OCI-M2 (cell line): ENCODE measurements around the gene TBCCD1.
A peak's percentile ranks its signal among the peaks of the same experiment; 100 is the strongest.
"Not testable (repeated sequence)": the region's sequence is repeated elsewhere in the genome, so short reads cannot be mapped to it uniquely, and the experiment has no call there.

Experiments
- DNase-seq: peaks from one replicate; lab custom pipeline; 2025; ENCODE audit not compliant: unreplicated experiment; lab: John Stamatoyannopoulos, UW

The TBCCD1 gene

DNA sequence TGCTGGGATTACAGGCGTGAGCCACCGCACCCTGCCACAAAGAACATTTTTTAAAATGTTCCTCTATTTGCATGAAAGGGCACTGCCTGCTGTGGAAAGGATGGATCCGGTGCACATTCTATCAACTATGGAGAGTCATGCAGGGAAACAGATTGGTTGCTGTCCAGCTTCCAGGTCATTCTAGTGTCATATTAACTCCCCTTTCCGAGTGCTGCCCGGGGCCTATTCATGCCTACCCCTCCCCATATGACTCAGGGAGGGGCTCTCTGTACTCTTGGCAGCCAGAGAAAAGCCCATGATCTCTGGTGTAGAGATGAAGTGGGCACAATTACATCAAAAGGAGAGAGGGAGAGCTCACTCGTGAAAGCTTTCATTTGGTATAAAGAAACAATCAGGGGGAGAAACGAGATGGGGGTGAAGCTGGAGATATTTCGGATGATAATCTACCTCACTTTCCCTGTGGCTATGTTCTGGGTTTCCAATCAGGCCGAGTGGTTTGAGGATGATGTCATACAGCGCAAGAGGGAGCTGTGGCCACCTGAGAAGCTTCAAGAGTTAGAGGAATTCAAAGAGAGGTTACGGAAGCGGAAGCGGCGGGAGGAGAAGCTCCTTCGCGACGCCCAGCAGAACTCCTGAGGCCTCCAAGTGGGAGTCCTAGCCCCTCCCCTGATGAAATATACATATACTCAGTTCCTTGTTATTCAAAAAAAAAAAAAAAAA, 29.6 kb upstream of the TBCCD1 start:
- DNase-seq: no peak

DNA sequence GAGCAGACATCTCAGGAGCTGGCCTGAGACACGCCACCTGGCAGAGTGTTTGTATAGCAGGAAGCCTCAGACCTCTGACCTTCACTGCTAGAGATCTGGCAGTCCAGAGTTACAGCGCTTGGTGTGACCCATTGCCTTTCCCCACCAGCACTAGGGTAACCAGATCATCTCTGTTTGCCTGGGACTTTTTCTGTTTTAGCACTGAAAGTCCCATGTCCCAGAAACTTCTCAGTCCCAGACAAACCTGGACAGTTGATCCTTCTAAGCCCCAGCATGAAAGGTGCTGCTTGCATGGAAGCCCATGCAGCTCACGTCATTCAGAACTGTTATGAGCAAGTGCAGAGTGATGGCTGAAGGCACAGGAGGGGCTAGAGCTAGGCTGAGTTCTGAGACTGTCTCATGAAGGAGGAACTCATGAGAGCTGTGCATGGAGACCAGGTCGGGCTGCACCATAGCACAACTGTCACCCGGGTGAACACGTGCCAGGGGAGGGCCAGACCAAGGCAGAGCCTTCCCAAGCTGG, 27.5 kb upstream of the TBCCD1 start:
- DNase-seq: no peak

DNA sequence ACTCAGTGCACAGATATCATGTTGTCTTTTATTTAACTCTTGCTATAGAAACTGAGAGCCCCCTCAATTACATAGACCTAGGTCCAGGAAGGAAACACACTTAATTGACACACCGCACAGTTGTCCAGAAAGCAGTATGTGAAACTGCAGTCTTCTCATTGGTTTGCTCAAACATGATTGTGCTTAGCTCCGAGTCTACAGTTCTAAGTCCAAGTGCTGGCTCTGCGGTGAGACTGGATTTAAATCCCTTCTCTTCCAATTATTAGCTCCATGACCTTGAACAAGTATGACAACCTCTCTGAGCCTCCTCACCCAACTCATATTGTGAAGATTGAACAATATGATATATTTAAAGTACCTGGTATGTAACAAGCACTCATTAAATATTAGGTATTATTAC, 26.7 kb upstream of the TBCCD1 start:
- DNase-seq: no peak

DNA sequence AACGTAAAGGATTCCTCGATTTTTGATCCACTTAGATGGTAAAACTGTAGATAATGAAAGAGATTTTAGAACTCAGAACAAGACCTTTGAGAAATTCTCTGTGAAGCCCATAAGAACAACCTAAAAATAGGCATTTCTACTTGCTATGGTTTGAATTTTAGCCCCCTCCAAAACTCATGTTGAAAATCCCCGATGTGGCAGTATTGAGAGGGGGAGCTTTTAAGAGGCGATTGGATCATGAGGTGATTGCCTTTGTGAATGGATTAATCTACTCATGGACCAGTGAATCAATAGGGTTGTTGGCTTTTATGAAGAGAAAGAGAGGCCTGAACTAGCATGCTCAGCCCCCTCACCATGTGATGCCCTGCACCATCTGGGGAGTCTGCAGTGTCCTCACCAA, 25.5 kb upstream of the TBCCD1 start:
- no peak for DNase-seq

DNA sequence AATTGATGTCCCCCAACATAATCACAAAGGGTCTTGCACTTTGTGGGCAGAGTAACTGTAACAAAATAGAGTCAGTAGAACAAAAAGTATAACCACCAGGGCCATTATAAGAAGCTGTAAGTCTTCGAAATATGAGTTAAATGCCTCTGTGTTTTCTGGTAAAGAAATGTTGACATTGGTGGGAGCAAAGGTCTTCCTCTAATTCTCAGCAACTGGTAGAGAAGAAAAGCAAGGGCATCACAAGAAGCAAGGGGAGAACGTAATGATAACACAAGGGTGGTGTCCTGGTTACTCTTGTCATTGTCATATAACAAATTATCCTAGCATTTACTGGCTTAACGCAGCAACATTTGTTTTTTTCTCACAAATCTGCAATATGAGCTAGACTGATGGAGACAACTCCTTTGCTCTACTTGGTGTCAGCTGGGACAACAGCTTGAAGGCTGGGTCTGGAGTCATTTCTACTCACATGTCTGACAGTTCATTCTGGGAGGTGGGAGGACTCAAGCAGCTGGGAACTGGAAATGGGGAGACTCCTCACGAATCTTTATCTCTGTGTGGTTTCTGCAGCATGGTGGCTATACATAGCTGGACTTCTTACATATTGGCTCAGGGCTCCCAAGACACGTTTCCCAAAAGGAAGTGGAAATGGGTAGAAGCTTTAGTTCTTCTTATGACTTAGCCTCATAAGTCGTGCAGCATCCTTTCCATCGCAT, 23.6 kb upstream of the TBCCD1 start:
- no peak for DNase-seq

DNA sequence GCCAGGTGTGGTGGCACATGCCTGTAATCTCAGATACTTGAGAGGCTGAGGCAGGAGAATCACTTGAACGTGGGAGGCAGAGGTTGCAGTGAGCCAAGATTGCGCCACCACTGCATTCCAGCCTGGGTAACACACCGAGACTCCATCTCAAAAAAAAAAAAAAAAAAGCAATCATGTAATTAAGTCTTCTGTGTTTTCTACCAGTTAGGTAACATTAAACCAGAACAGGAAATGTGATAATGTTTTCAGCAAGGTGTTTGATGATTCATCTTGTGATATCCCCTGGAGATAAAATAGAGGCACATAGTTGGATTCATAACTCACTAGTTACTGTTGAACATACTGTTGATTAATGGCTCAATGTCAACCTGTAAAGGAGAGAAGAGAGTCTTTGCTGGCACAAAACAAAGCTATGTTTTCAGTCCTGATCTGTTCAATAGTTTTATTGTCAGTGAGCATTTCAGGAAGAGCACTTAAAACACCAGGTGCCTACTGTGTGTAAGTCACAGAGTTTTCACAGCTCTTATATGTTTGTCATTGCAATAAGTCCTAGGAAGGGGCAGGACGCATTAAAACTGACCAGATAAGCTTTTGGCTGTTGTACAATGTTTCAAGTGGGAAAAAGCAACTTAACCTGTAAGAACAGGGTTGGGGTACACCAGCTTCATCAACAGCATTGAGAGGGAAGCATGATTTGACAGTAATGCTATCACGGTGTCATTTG, 22.9 kb upstream of the TBCCD1 start:
- DNase-seq: no peak

DNA sequence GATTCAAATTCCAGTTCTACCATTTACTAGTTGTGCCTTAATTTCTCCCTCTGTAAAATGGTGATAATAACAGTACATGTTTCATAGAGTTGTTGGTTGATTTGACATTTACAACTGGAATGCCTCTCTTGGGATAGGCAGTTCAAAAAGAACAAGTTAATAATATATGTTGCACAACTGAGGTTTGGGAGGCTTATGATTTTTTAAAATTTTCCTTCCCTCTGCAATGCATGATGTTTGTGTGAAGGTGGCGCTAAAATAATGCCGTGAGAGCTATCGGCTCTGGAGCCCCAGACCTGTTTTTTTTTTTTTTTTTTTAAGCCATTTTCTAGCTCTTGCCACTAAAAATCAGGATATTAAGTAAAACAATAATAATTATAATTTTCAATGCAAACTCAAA, 22.0 kb upstream of the TBCCD1 start:
- no peak for DNase-seq

DNA sequence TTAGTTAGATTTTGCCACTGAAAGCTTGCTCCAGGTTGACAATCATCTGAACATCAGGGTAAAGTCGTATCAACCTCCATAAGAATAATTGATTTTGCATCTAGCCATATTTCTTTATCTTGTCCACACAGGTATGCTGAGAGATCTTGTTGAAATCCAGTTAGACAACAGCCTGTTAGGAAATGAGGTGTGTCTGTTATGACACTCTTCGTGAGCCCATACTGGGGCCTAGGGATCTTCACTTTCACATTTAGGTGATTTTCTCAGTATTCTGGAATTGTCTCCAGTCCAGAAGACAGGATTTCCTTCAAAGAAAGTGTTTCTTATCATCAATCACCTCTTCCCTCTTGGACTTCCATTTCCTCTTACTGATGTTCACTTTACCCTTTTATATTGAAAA, 21.5 kb upstream of the TBCCD1 start:
- no peak for DNase-seq

DNA sequence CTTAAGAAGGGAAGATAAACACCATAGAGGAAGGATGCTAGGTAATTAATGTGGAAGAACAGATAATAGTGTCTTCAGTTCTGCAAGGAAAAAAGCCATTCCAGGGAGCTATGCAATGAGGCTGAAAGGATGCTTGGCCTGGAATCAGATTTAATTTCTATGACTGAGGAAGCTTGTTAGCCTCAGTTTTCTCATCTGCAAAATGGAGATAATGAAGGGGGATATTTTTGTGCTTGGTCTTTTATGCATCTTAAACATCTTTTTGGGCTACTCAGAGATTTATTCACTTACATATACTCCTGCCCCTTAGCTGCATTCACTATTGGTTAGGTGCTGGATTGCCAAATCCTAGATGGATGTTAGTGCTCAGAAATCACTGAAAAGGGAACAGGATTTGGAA, 20.0 kb upstream of the TBCCD1 start:
- DNase-seq: no peak

DNA sequence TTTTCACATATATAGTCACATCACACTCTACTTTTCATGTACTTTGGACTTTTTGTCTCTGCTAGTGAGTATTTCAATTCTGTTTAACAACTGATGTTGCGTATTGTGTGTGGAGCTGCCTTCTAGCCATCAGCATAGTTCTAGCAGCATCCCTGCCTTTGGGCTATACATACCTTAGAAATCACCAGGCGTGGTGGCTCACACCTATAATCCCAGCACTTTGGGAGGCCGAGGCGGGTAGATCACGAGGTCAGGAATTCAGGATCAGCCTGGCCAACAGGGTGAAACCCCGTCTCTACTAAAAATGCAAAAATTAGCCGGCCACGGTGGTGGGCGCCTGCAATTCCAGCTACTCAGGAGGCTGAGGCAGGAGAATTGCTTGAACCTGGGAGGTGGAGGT, 19.1 kb upstream of the TBCCD1 start:
- not testable (repeated sequence) for DNase-seq

DNA sequence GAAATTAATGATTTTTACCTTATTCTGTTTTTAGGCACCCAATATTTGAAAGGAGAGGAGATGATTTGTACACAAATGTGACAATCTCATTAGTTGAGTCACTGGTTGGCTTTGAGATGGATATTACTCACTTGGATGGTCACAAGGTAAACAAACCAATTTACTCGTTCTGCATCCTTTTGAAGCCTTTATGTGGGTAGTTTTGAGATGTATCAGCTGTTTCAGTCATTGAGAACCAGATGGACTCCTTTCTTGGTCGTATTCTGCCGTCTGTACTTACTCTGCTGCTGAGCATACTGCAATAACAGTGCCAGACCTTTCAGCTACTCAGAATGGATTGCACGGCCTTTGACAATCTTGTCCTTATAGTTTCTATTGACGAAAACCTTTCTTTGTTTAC, 16.7 kb upstream of the TBCCD1 start:
- no peak for DNase-seq

DNA sequence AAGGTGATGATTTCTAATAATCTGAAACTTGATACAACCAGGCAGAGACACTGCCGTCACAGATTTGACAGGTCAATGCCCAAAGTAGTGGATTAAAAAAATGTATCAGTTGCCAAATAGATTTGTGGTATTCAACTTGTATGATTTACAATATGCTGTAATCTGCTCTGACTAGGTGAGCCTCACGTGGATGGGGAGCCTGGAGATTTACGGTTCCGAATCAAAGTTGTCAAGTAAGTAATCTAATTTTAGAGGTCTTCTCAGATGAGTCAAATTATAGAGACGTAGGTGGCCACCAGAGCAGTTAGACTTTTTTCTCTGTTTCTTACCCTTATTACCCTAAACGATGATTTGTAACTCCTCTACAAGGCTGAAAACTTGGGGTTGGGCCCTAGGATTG, 15.4 kb upstream of the TBCCD1 start:
- no peak for DNase-seq

DNA sequence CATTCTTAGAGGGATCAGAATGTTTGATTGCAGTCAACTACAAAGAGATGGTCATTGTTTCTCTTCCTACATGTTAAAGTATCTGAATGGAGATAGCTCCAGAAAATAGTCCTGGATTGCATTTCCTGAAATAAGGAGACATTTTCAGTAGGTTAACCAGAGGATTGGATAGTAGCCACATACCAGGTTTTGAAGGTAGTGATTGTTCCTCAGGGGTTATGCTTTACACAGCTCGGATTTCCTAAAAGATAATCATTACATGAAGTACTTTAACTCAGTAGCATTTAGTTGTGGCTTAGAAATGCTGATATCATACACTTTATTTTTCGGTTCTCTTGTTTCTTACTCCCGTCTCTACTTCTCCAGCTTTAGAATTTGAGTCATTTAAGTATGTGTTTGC, 13.6 kb upstream of the TBCCD1 start:
- no peak for DNase-seq

DNA sequence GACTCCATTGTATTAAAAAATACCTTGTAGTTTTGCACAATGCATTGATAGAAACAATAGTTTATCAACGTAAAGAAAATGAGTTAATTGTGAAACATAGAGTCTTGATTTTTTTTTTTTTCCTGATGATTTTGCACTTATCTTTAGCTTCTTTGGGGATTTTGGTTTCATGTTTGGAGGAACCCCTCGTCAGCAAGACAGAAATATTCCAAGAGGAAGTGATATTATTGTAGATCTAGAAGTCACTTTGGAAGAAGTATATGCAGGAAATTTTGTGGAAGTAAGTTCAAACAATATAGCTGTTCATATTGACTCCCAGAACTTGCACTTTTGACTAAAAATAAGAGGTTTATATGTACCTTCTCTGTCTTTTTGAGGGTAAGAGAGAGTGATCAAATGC, 10.4 kb upstream of the TBCCD1 start:
- DNase-seq: no peak

DNA sequence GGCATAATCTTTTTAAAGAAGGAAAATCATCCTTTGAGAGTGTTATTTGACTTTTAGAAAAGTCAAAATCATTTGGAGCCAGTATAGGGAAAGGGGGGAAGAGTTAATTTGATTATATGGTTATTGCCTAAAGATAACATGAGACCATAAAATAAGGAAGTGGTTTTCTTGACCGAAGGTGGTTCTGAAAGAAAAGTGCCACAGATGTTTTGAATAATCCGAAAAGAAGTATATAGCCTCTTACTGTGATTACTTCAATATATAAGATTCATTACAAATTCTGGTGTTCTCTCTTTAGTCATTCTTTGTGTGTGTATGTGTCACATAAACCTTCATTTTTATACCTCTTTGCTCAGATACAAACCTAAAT, 4.5 kb upstream of the TBCCD1 start:
- no peak for DNase-seq

DNA sequence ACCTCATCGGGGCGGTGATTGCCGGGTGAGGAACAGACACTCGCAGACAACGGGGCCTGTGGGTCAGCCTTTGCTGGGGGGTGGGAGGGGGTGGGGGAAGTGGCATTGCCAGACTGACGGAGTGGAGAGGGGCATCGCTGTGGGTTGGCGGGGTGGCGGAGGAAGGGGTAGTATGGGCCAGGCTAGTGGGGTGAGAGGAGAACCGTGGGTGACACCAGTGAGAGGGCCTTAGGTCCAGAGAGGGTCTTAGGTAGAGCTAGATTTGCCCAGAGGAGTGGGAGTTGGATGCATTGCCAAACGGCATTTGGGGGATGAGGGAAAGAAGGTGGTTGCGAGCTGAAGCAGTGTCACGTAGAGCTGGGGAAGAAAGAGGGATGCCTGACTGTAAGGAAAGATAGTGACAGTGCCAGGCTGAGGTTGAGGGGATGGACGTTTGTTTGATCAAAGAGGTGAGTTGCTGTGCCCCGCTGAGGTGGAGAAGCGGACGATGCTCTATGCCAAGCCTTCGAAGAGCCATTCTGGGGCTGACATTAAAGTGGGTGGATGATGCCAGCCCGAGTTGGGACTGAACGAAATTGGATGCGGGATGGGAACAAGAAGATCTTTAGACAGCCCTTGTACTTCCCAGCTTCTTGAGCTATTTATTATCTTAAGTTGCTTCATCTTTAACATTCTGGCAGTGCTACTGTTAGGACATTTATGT, 4.0 kb upstream of the TBCCD1 start:
- DNase-seq: no peak

DNA sequence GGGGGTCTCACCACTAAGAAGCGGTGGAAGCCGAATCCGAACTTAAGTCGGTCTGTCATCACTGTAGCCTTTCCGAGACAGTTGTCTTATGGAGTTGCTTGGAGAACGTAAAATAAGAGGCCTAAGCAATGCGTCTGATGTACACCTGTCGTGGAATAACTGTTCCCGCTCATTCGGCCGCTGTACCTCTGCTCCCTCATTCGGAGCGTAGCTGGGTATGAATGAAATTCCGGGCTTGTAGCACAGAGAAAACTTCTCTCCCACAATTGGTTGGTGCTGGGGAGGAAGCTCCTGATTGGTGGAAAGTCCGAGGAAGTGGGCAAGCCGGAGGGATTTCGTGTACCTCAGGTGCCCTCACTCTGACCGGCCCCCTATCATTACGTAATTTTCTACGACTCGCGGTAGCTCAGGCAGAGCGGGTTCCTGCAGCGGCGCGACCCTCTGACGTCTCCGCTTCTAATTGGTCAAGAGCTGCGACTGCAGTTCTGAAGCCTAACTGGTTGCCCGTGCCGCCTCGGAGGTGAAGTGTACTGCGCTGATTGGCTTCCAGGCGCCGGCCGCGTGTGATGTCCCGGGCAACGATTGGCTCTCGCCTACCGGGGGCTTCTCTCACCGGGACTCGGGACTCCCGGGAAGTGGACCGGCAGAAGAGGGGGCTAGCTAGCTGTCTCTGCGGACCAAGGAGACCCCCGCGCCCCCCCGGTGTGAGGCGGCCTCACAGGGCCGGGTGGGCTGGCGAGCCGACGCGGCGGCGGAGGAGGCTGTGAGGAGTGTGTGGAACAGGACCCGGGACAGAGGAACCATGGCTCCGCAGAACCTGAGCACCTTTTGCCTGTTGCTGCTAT, 3.2 kb upstream of the TBCCD1 start, which contains the start of gene DNAJB11:
DNAJB11 (plus strand) TSS at position 625 of the 845 bp plus-strand sequence; CDS start at position 803, 178 bp downstream.
- peak; percentile 90 for DNase-seq

DNA sequence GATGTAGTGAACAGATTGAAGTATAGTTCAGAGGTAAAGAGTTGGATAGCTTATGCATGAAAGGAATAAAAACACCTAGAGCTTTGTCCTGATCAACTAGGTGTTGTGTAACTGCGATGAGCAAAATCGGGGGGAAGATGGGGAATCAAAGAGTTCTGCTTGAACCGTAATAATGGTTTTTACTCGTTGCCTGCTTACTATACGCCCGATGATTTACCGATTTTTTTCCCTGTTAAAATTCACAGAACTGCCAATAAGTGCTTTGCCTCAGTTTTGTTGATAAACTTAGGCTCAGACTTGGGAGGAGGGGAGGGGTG, 2.6 kb upstream of the TBCCD1 start:
- DNase-seq: no peak

DNA sequence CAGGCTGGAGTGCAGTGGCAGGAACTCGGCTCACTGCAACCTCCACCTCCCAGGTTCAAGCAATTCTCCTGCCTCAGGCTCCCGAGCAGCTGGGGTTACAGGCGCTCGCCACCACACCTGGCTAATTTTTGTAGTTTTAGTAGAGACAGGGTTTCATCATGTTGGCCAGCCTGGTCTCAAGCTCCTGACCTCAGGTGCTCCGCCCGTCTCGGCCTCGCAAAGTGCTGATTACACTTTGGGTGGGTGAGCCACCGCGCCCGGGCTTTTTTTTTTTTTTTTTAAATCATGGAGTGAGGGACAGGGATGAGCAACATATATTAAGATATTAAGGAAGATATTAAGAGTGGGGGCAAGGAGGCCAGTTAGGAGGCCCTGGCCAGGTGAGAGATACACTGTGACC, 2.2 kb upstream of the TBCCD1 start:
- DNase-seq: not testable (repeated sequence)

DNA sequence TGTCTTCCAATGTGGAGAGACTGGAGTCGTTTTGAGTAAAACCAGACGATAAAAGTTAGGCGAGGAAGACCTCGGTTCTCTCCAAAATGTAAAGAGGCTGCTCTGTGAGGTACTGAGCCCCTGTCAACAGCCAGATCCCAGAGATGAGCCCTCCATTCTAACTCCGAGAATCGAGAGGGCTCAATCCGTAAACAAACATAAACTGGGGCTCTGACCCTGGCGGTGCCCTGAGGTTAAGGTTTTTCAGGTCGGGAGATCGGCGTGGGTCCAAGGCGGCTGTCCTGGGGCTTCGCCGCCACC, 417 bp downstream of the TBCCD1 start:
- no peak for DNase-seq

DNA sequence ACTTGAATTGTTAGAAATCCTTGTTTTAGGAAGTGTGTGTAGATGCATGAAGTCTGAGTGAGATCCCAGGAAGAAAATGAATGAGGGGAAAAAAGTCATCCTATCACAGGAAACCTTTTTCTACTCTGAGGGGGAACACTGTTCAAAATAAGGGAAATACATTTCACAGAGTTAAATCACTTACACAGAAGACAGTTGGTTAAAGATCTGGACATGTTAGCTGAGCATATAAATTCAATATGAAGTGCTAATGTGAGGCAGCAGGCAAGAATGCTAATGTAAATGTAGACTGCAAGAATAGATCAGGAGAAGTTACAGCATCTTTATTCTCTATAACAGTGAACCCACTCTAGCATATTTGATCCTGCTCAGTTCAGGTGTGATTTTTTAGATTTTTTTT, 2.6 kb downstream of the TBCCD1 start:
- DNase-seq: no peak
